HepG2 (cell line): Measurements from ENCODE around the gene COA5. TPM values are rescaled to one million over a fixed set of nuclear protein-coding genes. Genes with fewer than 3 reads are reported as not detected.

Source experiments
- CCAR2 ChIP-seq: fragments of 200-400 bp; formaldehyde crosslinking; optimal IDR thresholded peaks from 2 replicates; pipeline ENCODE3; 2018; ENCODE audit warnings: low read depth, mild to moderate bottlenecking, low read length, moderate library complexity
- FOXK1 ChIP-seq: sonication (generic); formaldehyde crosslinking; IDR thresholded peaks from 2 replicates; pipeline ENCODE4 v1.4.0; 2020; ENCODE audit warnings: low read depth, missing genetic modification reagents, borderline replicate concordance
- GATAD1 ChIP-seq: IDR thresholded peaks from 2 replicates; pipeline ENCODE4 v1.6.1; 2016; ENCODE audit warnings: missing genetic modification reagents, missing compliant biosample characterization
- KDM6A ChIP-seq: IDR thresholded peaks from 2 replicates; pipeline ENCODE4 v1.6.1; 2016; ENCODE audit warnings: low read depth
- MAFK ChIP-seq, 2 experiments: IDR thresholded peaks in 1 of 2; conservative IDR thresholded peaks in 1 of 2; 2 replicates each; pipeline ENCODE4 v1.6.1; 2011; ENCODE audit warnings: improper control_type of control experiment in 2 of 2, low read length in 2 of 2
- MBNL3 ChIP-seq: fragments of 250-450 bp; sonication (Bioruptor Pico); conservative IDR thresholded peaks from 2 replicates; pipeline ENCODE4 v1.8.0; 2022; ENCODE audit warnings: mild to moderate bottlenecking, inconsistent platforms
- MLLT10 ChIP-seq: sonication (generic); formaldehyde crosslinking; IDR thresholded peaks from 2 replicates; pipeline ENCODE4 v1.4.0; 2020; ENCODE audit warnings: missing genetic modification reagents
- MLX ChIP-seq: IDR thresholded peaks from 2 replicates; pipeline ENCODE4 v1.6.1; 2016
- PHF5A ChIP-seq: IDR thresholded peaks from one replicate; pipeline ENCODE4 v1.6.1; 2018; ENCODE audit warnings: low read depth, missing genetic modification reagents; ENCODE audit not compliant: unreplicated experiment
- SOX6 ChIP-seq, 2 experiments: fragments of 450-650 bp in 1 of 2; sonication (generic) in 1 of 2; formaldehyde crosslinking in 1 of 2; IDR thresholded peaks; 2 replicates each; pipeline versions ENCODE4 v1.4.0 to v1.6.1; 2017 to 2020; ENCODE audit warnings: antibody characterized with exemption in 1 of 2, mild to moderate bottlenecking in 1 of 2, missing genetic modification reagents in 1 of 2
- SRF ChIP-seq: IDR thresholded peaks from 2 replicates; pipeline ENCODE4 v1.6.1; 2011; ENCODE audit warnings: mild to moderate bottlenecking, low read depth, low read length, moderate library complexity
- SRSF1 ChIP-seq: fragments of 200-400 bp; formaldehyde crosslinking; optimal IDR thresholded peaks from 2 replicates; pipeline ENCODE3; 2017; ENCODE audit warnings: mild to moderate bottlenecking, low read depth, low read length, moderate library complexity
- TFE3 ChIP-seq: IDR thresholded peaks from 2 replicates; pipeline ENCODE4 v1.6.1; 2016
- ZBTB14 ChIP-seq: sonication (generic); formaldehyde crosslinking; IDR thresholded peaks from 2 replicates; pipeline ENCODE4 v1.4.0; 2020; ENCODE audit warnings: missing genetic modification reagents
- ZBTB34 ChIP-seq: sonication (generic); formaldehyde crosslinking; IDR thresholded peaks from 2 replicates; pipeline ENCODE4 v1.8.0; 2022; ENCODE audit warnings: mild to moderate bottlenecking, missing genetic modification reagents
- ZFP36L2 ChIP-seq: sonication (generic); formaldehyde crosslinking; IDR thresholded peaks from 2 replicates; pipeline ENCODE4 v1.4.0; 2020; ENCODE audit warnings: missing genetic modification reagents
- ZNF496 ChIP-seq: sonication (generic); formaldehyde crosslinking; IDR thresholded peaks from 2 replicates; pipeline ENCODE4 v1.8.1; 2023; ENCODE audit warnings: mild to moderate bottlenecking, moderate library complexity, missing genetic modification reagents; ENCODE audit not compliant: insufficient replicate concordance
- ZNF567 ChIP-seq: sonication (generic); formaldehyde crosslinking; IDR thresholded peaks from 2 replicates; pipeline ENCODE4 v1.8.1; 2023; ENCODE audit warnings: mild to moderate bottlenecking, missing genetic modification reagents, borderline replicate concordance
- polyA plus RNA-seq, 8 experiments: library from polyadenylated mRNA; depleted of rRNA in 3 of 8; stranded (reverse) in 7 of 8; unstranded in 1 of 8; fragments of >200 nt; fragmentation: Illumina TruSeq in 4 of 8; extraction: Trizol in 4 of 8; gene quantifications; 2 replicates each; pipeline versions ENCODE4 v1.2.1 to v1.2.3, GENCODE V29; 2011 to 2016; ENCODE audit warnings: low read depth in 4 of 8, missing spikeins in 1 of 8, mixed read lengths in 1 of 8; ENCODE audit not compliant: insufficient read depth in 1 of 8
- total RNA-seq, 5 experiments: library from RNA; depleted of rRNA; stranded (reverse); fragments of >200 nt; fragmentation: Illumina TruSeq; extraction: Trizol; gene quantifications; 2 replicates each; pipeline ENCODE4 v1.2.3, GENCODE V29; 2016; ENCODE audit warnings: low read depth in 1 of 5
- TF ChIP-seq, protein P1 (sequence below): IDR thresholded peaks from 2 replicates; pipeline ENCODE4 v1.6.1; 2016; ENCODE audit warnings: mild to moderate bottlenecking, missing biosample characterization, missing genetic modification reagents
- TF ChIP-seq, protein P2 (sequence below), 2 experiments: sonication (generic) in 1 of 2; formaldehyde crosslinking in 1 of 2; IDR thresholded peaks; 2 replicates each; pipeline versions ENCODE4 v1.5.1 to v1.6.1; 2011 to 2020; ENCODE audit warnings: borderline replicate concordance in 1 of 2, low read depth in 1 of 2, low read length in 1 of 2, mild to moderate bottlenecking in 1 of 2, missing genetic modification reagents in 1 of 2, moderate library complexity in 1 of 2
- TF ChIP-seq, protein P3 (sequence below): IDR thresholded peaks from 2 replicates; pipeline ENCODE4 v1.6.1; 2012; ENCODE audit warnings: inconsistent platforms

The COA5 gene
- total and polyA plus RNA-seq, 2 of the 13 experiments (the other 11 are each of a cell fraction or from before 2014, with no cell fraction given) = 43.6 to 64.5 TPM

GRCh38 chr2:98583816-98584618, 24.3 kb downstream of the COA5 start (continued):
- no peak for TF ChIP-seq ZNF496 (CRISPR knock-in tag)
- no peak for TF ChIP-seq SRSF1
- TF ChIP-seq SRF = no peak
- peak; percentile 88 for TF ChIP-seq KDM6A (CRISPR knock-in tag)
- TF ChIP-seq MAFK (conservative IDR thresholded peaks at IDR 0.05 in 1 of 2, IDR thresholded peaks at IDR 0.05 in 1 of 2; ENCODE audit: low read length in 2 of 2) = no peak
- TF ChIP-seq, protein P1, sequence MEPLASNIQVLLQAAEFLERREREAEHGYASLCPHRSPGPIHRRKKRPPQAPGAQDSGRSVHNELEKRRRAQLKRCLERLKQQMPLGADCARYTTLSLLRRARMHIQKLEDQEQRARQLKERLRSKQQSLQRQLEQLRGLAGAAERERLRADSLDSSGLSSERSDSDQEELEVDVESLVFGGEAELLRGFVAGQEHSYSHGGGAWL (CRISPR knock-in tag) = peak; percentile 69; the same call in 1 of the 2 replicates
- peak; percentile 77 for TF ChIP-seq ZBTB34 (CRISPR knock-in tag)
- TF ChIP-seq CCAR2 = no peak
- peak; percentile 63; the same call in 1 of the 2 replicates for TF ChIP-seq FOXK1
- 0 out of 2 replicates have a peak, but pooled peaks have one; percentile 46 for TF ChIP-seq TFE3 (CRISPR knock-in tag)
- TF ChIP-seq, protein P2, sequence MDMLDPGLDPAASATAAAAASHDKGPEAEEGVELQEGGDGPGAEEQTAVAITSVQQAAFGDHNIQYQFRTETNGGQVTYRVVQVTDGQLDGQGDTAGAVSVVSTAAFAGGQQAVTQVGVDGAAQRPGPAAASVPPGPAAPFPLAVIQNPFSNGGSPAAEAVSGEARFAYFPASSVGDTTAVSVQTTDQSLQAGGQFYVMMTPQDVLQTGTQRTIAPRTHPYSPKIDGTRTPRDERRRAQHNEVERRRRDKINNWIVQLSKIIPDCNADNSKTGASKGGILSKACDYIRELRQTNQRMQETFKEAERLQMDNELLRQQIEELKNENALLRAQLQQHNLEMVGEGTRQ (IDR thresholded peaks at IDR 0.05; ENCODE audit: low read depth, low read length) = peak; percentile 25; the same call in 1 of the 2 replicates
- TF ChIP-seq, protein P2 (CRISPR knock-in tag; IDR thresholded peaks at IDR 0.05; ENCODE audit: borderline replicate concordance) = no peak
- TF ChIP-seq SOX6 (IDR thresholded peaks at IDR 0.05) = no peak
- TF ChIP-seq SOX6 (CRISPR knock-in tag; IDR thresholded peaks at IDR 0.05) = peak; percentile 91
- TF ChIP-seq MBNL3 (CRISPR knock-in tag) = no peak
- TF ChIP-seq GATAD1 (CRISPR knock-in tag) = peak; percentile 48
- no peak for TF ChIP-seq ZNF567 (CRISPR knock-in tag)
- TF ChIP-seq PHF5A (CRISPR knock-in tag) = no peak
- TF ChIP-seq MLX (CRISPR knock-in tag) = no peak
- TF ChIP-seq, protein P3, sequence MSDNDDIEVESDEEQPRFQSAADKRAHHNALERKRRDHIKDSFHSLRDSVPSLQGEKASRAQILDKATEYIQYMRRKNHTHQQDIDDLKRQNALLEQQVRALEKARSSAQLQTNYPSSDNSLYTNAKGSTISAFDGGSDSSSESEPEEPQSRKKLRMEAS = peak; percentile 93
- no peak for TF ChIP-seq MLLT10 (CRISPR knock-in tag)
- TF ChIP-seq ZFP36L2 (CRISPR knock-in tag) = no peak
- TF ChIP-seq ZBTB14 (CRISPR knock-in tag) = no peak
